ENCODE data around the gene CTDP1.

CTDP1 gene

GRCh38 chr18:79792096-79792987, 112.7 kb downstream of the CTDP1 start:
- peaks cover 7% of the 10 kb centered on the region; the same call in 1 of the 2 replicates for H3K9me3 ChIP-seq (ENCODE audit: insufficient read depth, low read depth, low read length)
- no peaks in the 10 kb centered on the region for H3K9me2 ChIP-seq (replicated peaks; ENCODE audit: low read depth, low read length)
- H2AFZ ChIP-seq (ENCODE audit: low read length), result no peak overlapping the region
- no peaks in the 10 kb centered on the region for H3K4me1 ChIP-seq (ENCODE audit: insufficient read depth, low read length, poor library complexity, severe bottlenecking)
- no peaks in the 10 kb centered on the region for H4K20me1 ChIP-seq (ENCODE audit: insufficient read depth, low read length, poor library complexity, severe bottlenecking)
- no peak overlapping the region for H3K9ac ChIP-seq (ENCODE audit: low read depth, low read length, poor library complexity, severe bottlenecking)
- no peak overlapping the region for H3K4me2 ChIP-seq (ENCODE audit: low read depth, low read length, poor library complexity, severe bottlenecking)
- H3K36me3 ChIP-seq (ENCODE audit: insufficient read depth, low read length), result no peaks in the 10 kb centered on the region
- no peaks in the 10 kb centered on the region for H3K79me2 ChIP-seq (ENCODE audit: insufficient read depth, low read length)
- H3K27me3 ChIP-seq (ENCODE audit: insufficient read depth, low read length, poor library complexity, severe bottlenecking), result no peaks in the 10 kb centered on the region
- TF ChIP-seq EZH2phosphoT487 (IDR thresholded peaks at IDR 0.05; ENCODE audit: borderline replicate concordance) (no peak), CTCF (conservative IDR thresholded peaks at IDR 0.05; ENCODE audit: low read length) (no peak)
- no peaks in the 10 kb centered on the region for H3F3A ChIP-seq (ENCODE audit: low read depth)
- no peak overlapping the region for H3K4me3 ChIP-seq (ENCODE audit: low read length, poor library complexity, severe bottlenecking)

- Histone ChIP-seq H3K9me2 (replicated peaks; ENCODE audit: low read depth, low read length) (no peaks in the 10 kb centered on the region), H2AFZ (ENCODE audit: low read length) (no peak overlapping the region), H3K9me3 (ENCODE audit: insufficient read depth, low read depth, low read length) (peaks cover 7% of the 10 kb centered on the region; the same call in 1 of the 2 replicates), H4K20me1 (ENCODE audit: insufficient read depth, low read length, poor library complexity, severe bottlenecking) (no peaks in the 10 kb centered on the region), H3F3A (ENCODE audit: low read depth) (no peaks in the 10 kb centered on the region), H3K4me3 (ENCODE audit: low read length, poor library complexity, severe bottlenecking) (no peak overlapping the region), H3K27me3 (ENCODE audit: insufficient read depth, low read length, poor library complexity, severe bottlenecking) (no peaks in the 10 kb centered on the region), H3K36me3 (ENCODE audit: insufficient read depth, low read length) (no peaks in the 10 kb centered on the region), H3K79me2 (ENCODE audit: insufficient read depth, low read length) (no peaks in the 10 kb centered on the region), H3K9ac (ENCODE audit: low read depth, low read length, poor library complexity, severe bottlenecking) (no peak overlapping the region), H3K4me1 (ENCODE audit: insufficient read depth, low read length, poor library complexity, severe bottlenecking) (no peaks in the 10 kb centered on the region), H3K4me2 (ENCODE audit: low read depth, low read length, poor library complexity, severe bottlenecking) (no peak overlapping the region)
- TF ChIP-seq CTCF (conservative IDR thresholded peaks at IDR 0.05; ENCODE audit: low read length) (no peak), EZH2phosphoT487 (IDR thresholded peaks at IDR 0.05; ENCODE audit: borderline replicate concordance) (no peak)
Observed at GRCh38 chr18:79792988-79793355, 113.4 kb downstream of the CTDP1 start.

GRCh38 chr18:79794846-79795245, 115.2 kb downstream of the CTDP1 start:
- Histone ChIP-seq H3K9me2 (replicated peaks; ENCODE audit: low read depth, low read length) (no peaks in the 10 kb centered on the region), H3K4me1 (ENCODE audit: insufficient read depth, low read length, poor library complexity, severe bottlenecking) (no peaks in the 10 kb centered on the region), H2AFZ (ENCODE audit: low read length) (no peak overlapping the region), H3K9me3 (ENCODE audit: insufficient read depth, low read depth, low read length) (peaks cover 5% of the 10 kb centered on the region; the same call in 1 of the 2 replicates), H3F3A (ENCODE audit: low read depth) (no peaks in the 10 kb centered on the region), H3K4me3 (ENCODE audit: low read length, poor library complexity, severe bottlenecking) (no peak overlapping the region), H3K36me3 (ENCODE audit: insufficient read depth, low read length) (no peaks in the 10 kb centered on the region), H3K4me2 (ENCODE audit: low read depth, low read length, poor library complexity, severe bottlenecking) (no peak overlapping the region), H3K27me3 (ENCODE audit: insufficient read depth, low read length, poor library complexity, severe bottlenecking) (no peaks in the 10 kb centered on the region), H3K79me2 (ENCODE audit: insufficient read depth, low read length) (no peaks in the 10 kb centered on the region), H4K20me1 (ENCODE audit: insufficient read depth, low read length, poor library complexity, severe bottlenecking) (no peaks in the 10 kb centered on the region), H3K9ac (ENCODE audit: low read depth, low read length, poor library complexity, severe bottlenecking) (no peak overlapping the region)
- no peak for TF ChIP-seq CTCF (conservative IDR thresholded peaks at IDR 0.05; ENCODE audit: low read length)
- no peak for TF ChIP-seq EZH2phosphoT487 (IDR thresholded peaks at IDR 0.05; ENCODE audit: borderline replicate concordance)

Data from Loucy (cell line).